GM18508 (cell line): ENCODE results near the gene TNNI3K.
A peak's percentile ranks its signal among the peaks of the same experiment; 100 is the strongest.

Experiments
- ATAC-seq: cut with Tn5 transposase; IDR thresholded peaks from one replicate; pipeline ENCODE4 v1.9.1; 2021; ENCODE audit warnings: moderate number of reproducible peaks; ENCODE audit not compliant: insufficient read depth, unreplicated experiment

The TNNI3K gene

DNA sequence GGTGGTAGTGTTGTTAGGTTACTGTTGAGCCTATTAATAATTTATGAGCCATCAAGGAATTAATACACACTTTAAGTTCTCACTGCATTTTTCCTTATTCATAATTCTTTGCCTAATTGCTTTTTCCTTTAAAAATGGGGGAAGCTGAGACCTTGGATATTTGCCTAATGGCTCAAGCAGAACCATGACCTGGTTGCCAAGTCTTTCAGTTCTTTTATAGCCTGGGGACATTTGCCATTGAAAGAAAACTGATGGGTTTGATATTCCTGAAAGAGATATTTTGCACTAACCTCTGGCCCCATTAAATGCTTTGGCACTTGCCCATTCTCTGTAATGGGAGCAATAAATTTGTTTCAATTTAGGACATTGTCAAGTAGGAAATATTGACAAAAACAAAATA lies 295.7 kb downstream of the TNNI3K start:
- ATAC-seq: no peak

DNA sequence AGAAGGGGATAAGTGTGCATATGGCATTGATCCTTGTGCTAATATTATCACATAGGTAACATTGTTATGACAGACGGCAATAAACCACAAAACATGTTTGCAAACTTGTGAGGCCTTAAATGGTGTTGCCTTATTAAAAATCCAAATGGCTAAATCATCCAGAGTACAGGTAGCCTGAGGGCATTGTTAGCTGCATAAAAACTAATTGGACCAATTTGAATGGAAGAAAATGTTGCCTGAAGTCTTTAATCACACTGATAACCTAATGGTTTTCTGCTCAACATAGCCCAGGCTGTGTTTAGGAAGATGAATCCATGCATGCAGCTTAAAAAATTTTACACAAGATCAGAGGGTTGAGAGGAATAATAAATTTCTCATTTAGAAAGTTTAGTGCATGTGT lies 296.6 kb downstream of the TNNI3K start:
- no peak for ATAC-seq

DNA sequence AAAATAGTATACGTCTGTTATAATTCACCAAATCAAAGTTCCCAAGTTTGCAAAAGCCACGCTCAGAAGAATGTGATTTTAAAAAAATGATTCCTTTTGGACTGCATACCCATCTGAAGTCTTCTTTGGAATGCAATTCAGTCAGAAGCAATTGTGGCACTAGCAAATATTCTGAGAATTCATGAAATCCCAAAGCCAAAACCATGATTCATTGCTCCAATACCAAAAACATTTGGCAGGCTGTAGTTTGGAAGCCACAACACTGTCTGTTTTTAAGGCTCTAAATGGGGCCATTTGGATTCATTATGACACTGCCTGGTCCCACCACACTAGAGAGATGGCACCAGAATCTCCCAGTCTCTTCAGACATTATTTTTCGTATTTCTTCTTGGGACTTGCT lies 299.1 kb downstream of the TNNI3K start:
- no peak for ATAC-seq

DNA sequence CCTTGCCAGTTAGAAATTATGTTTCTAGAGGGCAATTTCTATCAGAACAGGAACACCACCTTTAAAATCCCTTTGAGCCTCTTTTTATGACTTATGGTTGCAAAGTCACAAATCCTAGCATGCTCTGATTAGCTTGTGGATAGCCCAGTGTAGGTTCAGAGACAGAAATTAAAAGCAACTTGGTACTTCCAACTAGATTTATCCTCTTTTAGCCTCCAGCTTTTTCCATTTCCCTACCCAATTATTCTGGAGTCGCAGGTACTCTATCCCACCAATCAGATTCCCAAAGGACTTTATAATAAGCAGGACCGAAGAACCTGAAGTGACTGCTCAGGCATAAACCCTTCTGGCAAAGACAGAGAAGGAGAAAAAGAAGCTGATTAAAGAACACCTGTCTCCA lies 310.6 kb downstream of the TNNI3K start:
- no peak for ATAC-seq

DNA sequence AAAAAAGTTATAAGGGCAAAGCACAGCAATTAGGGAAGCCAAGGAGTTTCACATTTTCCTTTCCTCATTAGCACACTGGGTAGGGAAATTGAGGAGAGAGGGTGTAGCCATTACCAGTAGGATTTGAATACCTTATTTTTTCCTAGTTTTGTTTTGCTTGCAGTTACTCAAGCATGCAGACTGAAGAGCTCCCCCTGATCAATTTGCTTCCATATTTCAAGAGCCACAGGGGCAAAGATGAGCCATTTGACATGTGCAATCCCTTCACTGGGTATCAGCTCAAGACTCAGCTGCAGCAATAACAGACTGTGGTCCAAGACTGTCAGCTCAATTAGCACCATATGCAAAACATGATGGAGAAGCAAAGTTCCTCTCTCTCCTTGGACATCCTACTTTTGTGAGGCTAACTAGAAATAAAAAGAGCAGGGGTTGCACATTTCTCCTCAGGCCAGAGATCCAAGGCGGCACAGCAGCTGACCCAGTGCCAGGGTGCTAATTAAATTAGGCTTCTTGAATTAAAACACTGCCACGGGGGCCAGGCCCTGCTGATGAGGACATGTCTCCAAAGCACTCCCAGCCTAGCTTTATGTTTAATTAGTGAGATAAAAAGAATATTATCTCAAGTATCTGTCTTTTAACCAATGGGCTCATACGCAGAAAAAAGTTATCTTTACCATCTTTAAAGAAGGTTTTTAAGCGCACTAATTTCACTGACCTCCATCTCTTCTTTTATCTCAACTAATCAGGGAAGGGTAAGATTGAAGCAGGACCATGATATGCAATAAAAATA lies 314.0 kb downstream of the TNNI3K start:
- no peak for ATAC-seq

DNA sequence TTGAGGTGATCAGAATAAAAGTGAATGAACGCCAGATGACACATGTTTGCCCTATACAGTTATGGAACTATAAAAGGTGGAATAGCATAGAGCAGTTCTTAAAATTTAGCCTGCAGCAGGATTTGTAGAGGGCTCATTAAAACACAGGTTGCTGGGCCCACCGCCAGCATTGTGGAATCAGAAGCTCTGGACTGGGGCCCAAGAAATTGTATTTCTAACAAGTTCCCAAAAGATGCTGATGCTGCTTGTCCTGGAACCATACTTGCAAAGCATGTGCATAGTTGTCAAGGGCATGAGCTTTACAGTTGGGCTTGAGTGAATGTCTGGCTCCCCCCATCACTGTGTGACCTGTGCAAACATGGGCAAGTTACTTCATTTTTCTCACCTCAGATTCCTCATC lies 314.7 kb downstream of the TNNI3K start:
- ATAC-seq: no peak

DNA sequence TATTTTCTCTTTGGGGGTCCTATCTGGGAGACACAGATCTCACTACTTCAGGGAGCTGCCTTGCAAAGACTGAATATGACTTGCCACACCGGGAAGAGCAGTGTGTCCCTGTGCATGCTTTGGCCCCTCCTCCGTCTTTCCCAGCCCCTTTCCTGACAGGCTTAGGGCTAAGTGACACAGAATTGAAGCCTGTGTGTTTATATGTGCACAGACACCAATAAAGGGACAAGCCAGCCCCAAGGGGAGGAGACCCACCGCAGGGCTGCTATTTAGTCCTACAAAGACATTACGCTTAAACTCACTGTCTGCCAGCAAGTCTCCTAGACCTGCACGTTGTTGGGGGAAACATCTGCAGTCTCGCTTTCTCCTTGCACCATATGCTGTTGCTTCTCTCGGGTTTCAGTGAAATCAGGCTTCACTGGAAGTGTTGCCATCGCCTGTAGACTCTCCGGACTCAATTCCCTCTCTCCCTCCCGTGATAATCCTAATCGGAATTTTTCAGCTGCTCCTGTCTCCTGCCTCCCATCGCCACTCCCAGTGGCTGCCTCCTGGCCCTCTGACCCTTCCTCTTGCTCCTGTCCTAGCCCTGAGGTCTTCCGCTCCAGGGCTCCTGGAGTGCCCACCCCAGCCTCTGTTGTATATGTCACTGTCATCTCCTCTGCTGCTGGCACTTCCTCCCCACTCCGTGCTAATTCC lies 335.8 kb downstream of the TNNI3K start:
- ATAC-seq: no peak

DNA sequence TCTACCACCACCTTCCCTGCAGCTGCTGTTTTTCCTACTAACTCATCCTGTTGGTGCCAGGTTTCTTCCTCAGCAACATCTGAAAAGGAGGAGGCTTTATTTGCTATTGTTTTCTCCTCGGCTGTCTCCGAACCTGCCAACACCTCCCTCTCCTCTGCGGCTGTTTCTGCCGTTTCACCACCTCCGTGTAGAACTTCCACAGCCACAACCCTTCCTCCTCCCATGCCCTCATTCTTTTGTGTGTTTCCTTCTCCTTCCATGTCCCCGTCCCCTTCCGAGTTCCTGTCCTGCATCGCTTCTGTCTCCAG lies 336.3 kb downstream of the TNNI3K start:
- ATAC-seq: no peak

DNA sequence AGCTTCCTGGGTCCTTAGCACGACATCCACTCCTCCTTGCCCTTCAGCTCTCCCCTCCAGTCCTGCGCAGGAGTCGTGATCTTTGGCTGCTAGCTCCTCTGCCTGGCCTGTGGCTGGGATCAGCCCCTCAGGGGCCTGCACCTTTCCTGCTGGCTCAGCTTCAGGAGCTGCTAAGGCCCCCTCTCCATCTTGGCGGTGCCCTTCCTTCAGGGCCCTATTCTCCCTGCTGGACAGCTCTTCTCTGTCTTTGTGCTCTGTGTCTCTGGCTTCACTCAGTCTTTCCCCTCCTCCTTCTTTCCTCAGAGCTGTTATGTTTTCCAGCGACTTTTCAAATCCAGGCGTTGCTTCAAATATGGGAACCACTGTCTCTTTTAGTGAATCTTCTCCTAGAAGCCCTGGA lies 336.7 kb downstream of the TNNI3K start:
- no peak for ATAC-seq

DNA sequence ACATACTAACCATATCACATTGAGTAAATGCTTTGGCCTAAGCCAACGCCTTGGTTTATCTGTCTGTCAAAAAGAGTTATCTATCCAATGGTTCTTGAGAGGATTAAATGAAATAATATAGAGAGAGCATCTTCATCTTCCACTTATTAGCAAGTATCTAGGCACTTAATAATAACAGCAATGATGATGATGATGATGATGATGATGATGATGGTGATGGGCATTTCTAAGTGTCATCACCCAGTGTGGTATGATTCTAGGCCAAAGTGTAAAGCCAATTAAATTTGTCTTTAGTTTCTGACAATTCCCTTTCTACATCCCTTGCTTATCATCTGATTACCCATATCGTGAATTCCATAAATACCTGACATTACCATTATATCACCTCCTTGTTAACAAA lies 342.9 kb downstream of the TNNI3K start:
- ATAC-seq: no peak

DNA sequence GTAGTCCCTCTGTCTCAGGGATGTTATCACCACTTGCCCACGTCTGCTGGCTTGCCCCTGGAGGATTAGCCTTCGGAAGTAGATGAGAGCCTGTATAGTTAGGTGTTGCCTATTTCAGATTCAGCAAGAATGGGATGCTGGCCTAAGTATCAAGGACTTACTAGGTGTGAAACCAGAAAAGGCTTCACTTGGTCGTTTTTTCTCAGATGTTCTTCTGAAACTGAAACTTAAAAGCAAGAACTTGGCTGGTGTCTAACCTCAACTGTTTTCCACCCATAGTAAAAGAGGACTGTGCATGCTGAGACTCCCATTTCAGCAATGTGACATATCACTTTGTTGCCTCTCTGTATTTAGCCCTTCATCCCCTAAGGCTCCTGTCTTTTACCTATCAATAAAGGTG lies 344.2 kb downstream of the TNNI3K start:
- peak; percentile 98 for ATAC-seq

DNA sequence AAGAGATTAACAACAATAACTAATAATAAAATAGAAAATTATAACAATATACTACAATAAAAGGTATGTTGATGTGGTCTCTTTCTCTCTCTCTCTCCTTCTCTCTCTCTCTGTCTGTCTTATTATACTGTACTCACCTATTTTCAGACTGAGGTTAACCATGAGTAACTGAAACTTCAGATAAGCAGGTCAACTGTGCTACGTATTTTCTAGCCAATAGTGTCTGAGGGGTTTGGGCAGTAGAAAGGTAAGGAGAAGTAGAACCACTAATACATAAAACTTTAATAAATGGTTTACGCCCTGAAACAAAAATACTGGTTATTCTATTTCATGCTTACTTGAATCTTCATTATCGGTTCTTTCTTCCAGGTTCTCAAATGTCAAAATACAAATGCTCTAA lies 348.2 kb downstream of the TNNI3K start:
- no peak for ATAC-seq

DNA sequence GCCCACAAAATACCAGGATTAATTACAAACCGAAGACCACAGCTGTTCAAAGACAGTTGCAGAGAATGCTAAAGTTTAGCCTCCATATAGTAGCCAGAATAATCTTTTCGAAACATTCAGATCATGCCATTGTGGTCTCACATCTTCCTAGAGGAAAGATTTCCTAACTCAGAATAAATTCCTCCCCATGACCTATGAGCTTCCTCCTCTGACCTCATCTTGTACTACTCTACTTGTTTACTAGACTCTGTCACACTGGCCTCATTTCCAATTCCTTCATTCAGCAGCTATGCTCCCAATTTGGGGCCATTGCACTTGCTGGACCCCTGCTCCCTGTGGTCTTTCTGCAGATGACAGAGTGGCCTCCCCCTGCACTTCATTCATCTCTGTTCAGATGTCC lies 349.0 kb downstream of the TNNI3K start:
- ATAC-seq: no peak

DNA sequence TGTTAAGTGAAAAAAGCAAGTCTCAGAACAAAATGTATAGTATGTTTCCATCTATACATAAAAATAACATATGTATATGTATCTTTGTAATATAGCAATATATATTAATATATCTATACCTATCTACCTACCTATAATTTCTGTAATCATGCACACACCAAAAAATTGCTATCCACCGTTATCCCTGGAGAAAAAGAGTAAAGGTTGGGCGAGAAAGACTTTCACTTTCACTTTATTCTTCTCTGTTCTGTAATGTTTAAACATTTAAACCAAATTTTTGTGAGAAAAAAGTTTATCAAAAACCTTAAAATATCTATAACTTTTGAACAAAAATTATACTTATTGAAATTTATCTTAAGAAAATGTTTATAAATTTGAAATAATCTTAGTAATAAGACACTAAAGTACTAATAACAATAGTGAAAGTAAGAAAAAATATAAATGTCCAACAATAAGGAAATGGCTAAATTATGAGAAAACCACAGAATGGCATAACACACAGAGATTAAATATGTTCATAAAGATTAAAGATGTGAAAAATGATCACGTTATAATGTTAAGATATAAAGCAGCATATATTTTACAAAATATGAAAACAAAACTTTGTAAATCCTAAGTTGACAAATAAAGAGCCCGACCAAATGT lies 351.2 kb downstream of the TNNI3K start:
- peak; percentile 51 for ATAC-seq

DNA sequence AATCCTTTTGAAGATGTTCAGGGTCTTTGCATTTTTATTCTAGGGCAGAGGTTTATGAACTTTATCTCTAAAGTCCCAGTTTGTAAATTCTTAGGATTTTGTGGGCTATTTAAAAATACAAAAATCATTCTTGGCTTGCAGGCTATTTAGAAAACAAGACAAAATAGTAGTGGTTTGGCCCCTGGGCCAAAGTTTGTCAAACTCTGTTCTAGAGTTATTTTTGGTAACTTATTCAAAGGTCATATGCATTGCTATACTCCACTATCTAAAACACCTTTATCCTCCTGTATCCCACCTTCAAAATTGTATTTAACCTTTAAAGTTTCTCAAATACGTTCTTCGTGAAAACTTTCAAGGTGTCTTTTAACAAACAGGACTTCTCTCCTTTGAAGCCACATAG lies 352.7 kb downstream of the TNNI3K start:
- ATAC-seq: no peak

DNA sequence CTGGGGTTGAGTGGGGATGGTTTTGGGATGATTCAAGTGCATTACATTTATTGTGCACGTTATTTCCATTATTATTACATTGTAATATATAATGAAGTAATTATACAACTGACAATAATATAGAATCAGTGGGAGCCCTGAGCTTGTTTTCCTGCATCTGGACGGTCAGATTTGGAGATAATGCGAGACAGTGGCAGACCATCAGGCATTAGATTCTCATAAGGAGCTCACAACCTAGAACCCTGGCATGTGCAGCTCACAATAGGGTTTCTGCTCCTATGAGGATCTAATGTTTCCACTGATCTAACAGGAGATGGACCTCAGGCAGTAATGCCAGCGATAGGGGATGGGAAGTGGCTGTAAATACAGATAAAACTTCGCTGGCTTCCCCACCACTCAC lies 355.1 kb downstream of the TNNI3K start:
- ATAC-seq: no peak

DNA sequence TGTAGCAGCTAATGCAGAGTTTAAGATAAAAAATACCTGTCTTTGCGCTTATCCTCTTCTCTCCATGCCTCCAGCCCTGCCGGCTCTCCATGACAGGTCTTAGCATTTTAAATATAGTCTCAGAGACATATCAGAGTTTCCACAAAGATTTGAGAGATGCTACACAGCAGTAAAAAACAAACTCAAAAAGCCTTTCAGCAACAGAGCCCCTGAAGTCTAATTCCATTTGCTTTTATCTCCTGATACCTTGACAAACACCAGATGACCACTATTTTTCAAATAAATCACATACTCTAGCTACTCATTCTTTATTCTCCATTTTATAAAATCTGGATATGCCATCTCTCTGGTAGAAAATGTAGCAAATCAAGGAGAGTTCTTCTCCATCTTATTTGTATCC lies 356.8 kb downstream of the TNNI3K start:
- ATAC-seq: no peak

DNA sequence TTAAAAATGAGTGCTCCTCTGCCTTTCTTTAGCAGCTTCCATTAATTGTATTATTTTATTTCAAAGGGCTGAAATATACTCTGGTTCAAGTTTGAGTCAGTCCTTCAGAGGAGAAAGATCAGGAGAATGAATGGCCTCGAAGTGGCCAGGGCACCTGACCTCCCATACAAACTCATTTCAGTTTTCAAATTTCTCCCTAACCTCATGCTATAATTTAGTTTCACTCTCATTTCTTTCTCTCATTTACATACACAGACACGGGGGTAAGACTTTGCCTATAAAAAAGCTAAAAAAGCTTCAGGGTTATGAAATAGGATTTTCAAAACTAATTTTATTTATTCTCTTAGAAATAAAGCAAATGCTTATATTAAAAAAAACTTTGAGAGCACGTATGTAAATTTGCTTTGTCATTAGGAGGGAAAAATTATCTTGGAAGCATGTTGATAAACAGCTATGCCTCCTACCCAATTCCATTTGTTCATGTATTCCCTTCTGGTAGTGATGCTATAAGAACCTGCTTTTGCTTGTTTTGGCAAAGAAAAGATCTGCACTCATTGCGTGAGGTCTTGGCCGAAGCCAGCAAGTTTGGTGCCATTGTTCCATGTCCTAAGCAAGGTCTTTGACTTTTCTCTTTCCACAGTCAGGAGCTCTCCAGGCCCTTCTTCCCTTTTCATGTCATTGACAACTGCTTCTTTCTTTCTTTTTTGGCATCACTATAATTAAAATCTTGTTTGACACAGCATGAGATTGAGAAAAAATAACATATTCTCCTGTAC lies 357.6 kb downstream of the TNNI3K start:
- no peak for ATAC-seq
